HepG2 (cell line): ENCODE results near the gene MAVS. TPM values are rescaled to one million over a fixed set of nuclear protein-coding genes. Genes with fewer than 3 reads are reported as not detected.

Experiments used
- CEBPG ChIP-seq: IDR thresholded peaks from 2 replicates; pipeline ENCODE4 v1.6.1; 2016
- DNMT3B ChIP-seq: conservative IDR thresholded peaks from 2 replicates; pipeline ENCODE4 v1.6.1; 2016; ENCODE audit warnings: missing biosample characterization, control low read depth
- ELF4 ChIP-seq: sonication (generic); formaldehyde crosslinking; IDR thresholded peaks from 2 replicates; pipeline ENCODE4 v1.5.0; 2020; ENCODE audit warnings: missing genetic modification reagents, mild to moderate bottlenecking, moderate library complexity, borderline replicate concordance
- KDM4B ChIP-seq: sonication (generic); formaldehyde crosslinking; IDR thresholded peaks from 2 replicates; pipeline ENCODE4 v1.4.0; 2020; ENCODE audit warnings: missing genetic modification reagents
- RFX3 ChIP-seq: IDR thresholded peaks from 2 replicates; pipeline ENCODE4 v1.6.1; 2016; ENCODE audit warnings: missing biosample characterization, missing genetic modification reagents
- SIN3A ChIP-seq: IDR thresholded peaks from 2 replicates; pipeline ENCODE4 v1.6.1; 2011; ENCODE audit warnings: low read depth, mild to moderate bottlenecking, control low read depth, low read length, borderline replicate concordance
- SMAD9 ChIP-seq: sonication (generic); formaldehyde crosslinking; IDR thresholded peaks from 2 replicates; pipeline ENCODE4 v1.5.1; 2020; ENCODE audit warnings: mild to moderate bottlenecking, missing genetic modification reagents
- ZBTB38 ChIP-seq: sonication (generic); formaldehyde crosslinking; IDR thresholded peaks from 2 replicates; pipeline ENCODE4 v1.5.1; 2020; ENCODE audit warnings: mild to moderate bottlenecking, missing genetic modification reagents
- ZBTB8A ChIP-seq: sonication (generic); formaldehyde crosslinking; IDR thresholded peaks from 2 replicates; pipeline ENCODE4 v1.4.0; 2020; ENCODE audit warnings: mild to moderate bottlenecking, low read depth, missing genetic modification reagents, borderline replicate concordance
- ZNF253 ChIP-seq: sonication (generic); formaldehyde crosslinking; IDR thresholded peaks from 2 replicates; pipeline ENCODE4 v1.8.0; 2022; ENCODE audit warnings: mild to moderate bottlenecking, missing genetic modification reagents, borderline replicate concordance
- ZNF317 ChIP-seq: sonication (generic); formaldehyde crosslinking; IDR thresholded peaks from 2 replicates; pipeline ENCODE4 v1.5.0; 2020; ENCODE audit warnings: mild to moderate bottlenecking, missing genetic modification reagents
- ZNF550 ChIP-seq: sonication (generic); formaldehyde crosslinking; IDR thresholded peaks from 2 replicates; pipeline ENCODE4 v1.4.0; 2020; ENCODE audit warnings: mild to moderate bottlenecking, missing genetic modification reagents, borderline replicate concordance
- polyA plus RNA-seq, 8 experiments: library from polyadenylated mRNA; depleted of rRNA in 3 of 8; stranded (reverse) in 7 of 8; unstranded in 1 of 8; fragments of >200 nt; fragmentation: Illumina TruSeq in 4 of 8; extraction: Trizol in 4 of 8; gene quantifications; 2 replicates each; pipeline versions ENCODE4 v1.2.1 to v1.2.3, GENCODE V29; 2011 to 2016; ENCODE audit warnings: low read depth in 4 of 8, missing spikeins in 1 of 8, mixed read lengths in 1 of 8; ENCODE audit not compliant: insufficient read depth in 1 of 8
- total RNA-seq, 5 experiments: library from RNA; depleted of rRNA; stranded (reverse); fragments of >200 nt; fragmentation: Illumina TruSeq; extraction: Trizol; gene quantifications; 2 replicates each; pipeline ENCODE4 v1.2.3, GENCODE V29; 2016; ENCODE audit warnings: low read depth in 1 of 5
- TF ChIP-seq, protein P1 (sequence below): sonication (generic); formaldehyde crosslinking; IDR thresholded peaks from 2 replicates; pipeline ENCODE4 v1.5.1; 2020; ENCODE audit warnings: mild to moderate bottlenecking, missing genetic modification reagents
- TF ChIP-seq, protein P2 (sequence below): sonication (generic); formaldehyde crosslinking; IDR thresholded peaks from 2 replicates; pipeline ENCODE4 v1.4.0; 2020; ENCODE audit warnings: missing genetic modification reagents
- TF ChIP-seq, protein P3 (sequence below): IDR thresholded peaks from 2 replicates; pipeline ENCODE4 v1.6.1; 2016; ENCODE audit warnings: control low read depth
- TF ChIP-seq, protein P4 (sequence below): sonication (generic); formaldehyde crosslinking; IDR thresholded peaks from 2 replicates; pipeline ENCODE4 v1.9.0; 2021; ENCODE audit warnings: missing genetic modification reagents, borderline replicate concordance
- TF ChIP-seq, protein P5 (sequence below): sonication (generic); formaldehyde crosslinking; IDR thresholded peaks from 2 replicates; pipeline ENCODE4 v1.4.0; 2020; ENCODE audit warnings: missing genetic modification reagents, borderline replicate concordance
- TF ChIP-seq, protein P6 (sequence below): sonication (generic); formaldehyde crosslinking; IDR thresholded peaks from 2 replicates; pipeline ENCODE4 v1.5.1; 2020; ENCODE audit warnings: mild to moderate bottlenecking, missing genetic modification reagents, borderline replicate concordance
- TF ChIP-seq, protein P7 (sequence below): sonication (generic); formaldehyde crosslinking; IDR thresholded peaks from 2 replicates; pipeline ENCODE4 v1.5.0; 2020; ENCODE audit warnings: missing genetic modification reagents

Gene MAVS
- total and polyA plus RNA-seq, 2 of the 13 experiments (the other 11 are each of a cell fraction or from before 2014, with no cell fraction given): 27.3 to 36.6 TPM

DNA sequence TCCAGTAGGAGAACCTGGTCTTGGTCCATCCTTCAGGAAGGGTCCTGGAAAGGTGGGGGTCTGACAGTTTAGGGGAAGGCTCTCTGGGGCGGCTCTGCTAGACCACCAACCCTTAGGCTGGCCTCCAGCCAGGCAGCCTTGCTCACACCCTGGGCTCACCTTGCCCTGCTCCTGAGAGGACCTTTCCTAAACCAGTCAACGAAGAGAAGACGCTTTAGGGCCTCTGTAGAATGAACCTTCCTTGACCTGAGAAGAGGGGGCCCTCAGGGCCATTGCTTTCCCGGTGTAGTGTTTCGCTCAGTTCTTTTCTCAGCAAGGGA, 49.4 kb upstream of the MAVS start (continued):
- TF ChIP-seq ZNF550 (no peak), SMAD9 (CRISPR knock-in tag) (no peak), ZNF317 (CRISPR knock-in tag) (no peak), CEBPG (CRISPR knock-in tag) (no peak), ZBTB8A (no peak), SIN3A (no peak), ZBTB38 (CRISPR knock-in tag) (no peak), KDM4B (no peak), DNMT3B (CRISPR knock-in tag) (no peak), ZNF253 (CRISPR knock-in tag) (0 out of 2 replicates have a peak, but pooled peaks have one; percentile 32), RFX3 (no peak), ELF4 (no peak)
- TF ChIP-seq, protein P1, sequence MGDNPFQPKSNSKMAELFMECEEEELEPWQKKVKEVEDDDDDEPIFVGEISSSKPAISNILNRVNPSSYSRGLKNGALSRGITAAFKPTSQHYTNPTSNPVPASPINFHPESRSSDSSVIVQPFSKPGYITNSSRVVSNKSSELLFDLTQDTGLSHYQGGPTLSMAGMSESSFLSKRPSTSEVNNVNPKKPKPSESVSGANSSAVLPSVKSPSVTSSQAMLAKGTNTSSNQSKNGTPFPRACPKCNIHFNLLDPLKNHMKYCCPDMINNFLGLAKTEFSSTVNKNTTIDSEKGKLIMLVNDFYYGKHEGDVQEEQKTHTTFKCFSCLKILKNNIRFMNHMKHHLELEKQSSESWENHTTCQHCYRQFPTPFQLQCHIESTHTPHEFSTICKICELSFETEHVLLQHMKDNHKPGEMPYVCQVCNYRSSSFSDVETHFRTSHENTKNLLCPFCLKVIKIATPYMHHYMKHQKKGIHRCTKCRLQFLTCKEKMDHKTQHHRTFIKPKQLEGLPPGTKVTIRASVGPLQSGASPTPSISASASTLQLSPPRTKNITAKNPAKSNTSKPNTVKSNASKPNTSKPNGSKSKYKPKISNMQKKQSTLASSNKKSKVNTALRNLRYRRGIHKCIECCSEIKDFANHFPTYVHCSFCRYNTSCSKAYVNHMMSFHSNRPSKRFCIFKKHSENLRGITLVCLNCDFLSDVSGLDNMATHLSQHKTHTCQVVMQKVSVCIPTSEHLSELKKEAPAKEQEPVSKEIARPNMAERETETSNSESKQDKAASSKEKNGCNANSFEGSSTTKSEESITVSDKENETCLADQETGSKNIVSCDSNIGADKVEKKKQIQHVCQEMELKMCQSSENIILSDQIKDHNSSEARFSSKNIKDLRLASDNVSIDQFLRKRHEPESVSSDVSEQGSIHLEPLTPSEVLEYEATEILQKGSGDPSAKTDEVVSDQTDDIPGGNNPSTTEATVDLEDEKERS: peak; percentile 65; the same call in 1 of the 2 replicates
- TF ChIP-seq, protein P2, sequence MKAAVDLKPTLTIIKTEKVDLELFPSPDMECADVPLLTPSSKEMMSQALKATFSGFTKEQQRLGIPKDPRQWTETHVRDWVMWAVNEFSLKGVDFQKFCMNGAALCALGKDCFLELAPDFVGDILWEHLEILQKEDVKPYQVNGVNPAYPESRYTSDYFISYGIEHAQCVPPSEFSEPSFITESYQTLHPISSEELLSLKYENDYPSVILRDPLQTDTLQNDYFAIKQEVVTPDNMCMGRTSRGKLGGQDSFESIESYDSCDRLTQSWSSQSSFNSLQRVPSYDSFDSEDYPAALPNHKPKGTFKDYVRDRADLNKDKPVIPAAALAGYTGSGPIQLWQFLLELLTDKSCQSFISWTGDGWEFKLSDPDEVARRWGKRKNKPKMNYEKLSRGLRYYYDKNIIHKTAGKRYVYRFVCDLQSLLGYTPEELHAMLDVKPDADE (CRISPR knock-in tag): no peak
- TF ChIP-seq, protein P3, sequence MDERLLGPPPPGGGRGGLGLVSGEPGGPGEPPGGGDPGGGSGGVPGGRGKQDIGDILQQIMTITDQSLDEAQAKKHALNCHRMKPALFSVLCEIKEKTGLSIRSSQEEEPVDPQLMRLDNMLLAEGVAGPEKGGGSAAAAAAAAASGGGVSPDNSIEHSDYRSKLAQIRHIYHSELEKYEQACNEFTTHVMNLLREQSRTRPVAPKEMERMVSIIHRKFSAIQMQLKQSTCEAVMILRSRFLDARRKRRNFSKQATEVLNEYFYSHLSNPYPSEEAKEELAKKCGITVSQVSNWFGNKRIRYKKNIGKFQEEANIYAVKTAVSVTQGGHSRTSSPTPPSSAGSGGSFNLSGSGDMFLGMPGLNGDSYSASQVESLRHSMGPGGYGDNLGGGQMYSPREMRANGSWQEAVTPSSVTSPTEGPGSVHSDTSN (CRISPR knock-in tag): no peak
- TF ChIP-seq, protein P4, sequence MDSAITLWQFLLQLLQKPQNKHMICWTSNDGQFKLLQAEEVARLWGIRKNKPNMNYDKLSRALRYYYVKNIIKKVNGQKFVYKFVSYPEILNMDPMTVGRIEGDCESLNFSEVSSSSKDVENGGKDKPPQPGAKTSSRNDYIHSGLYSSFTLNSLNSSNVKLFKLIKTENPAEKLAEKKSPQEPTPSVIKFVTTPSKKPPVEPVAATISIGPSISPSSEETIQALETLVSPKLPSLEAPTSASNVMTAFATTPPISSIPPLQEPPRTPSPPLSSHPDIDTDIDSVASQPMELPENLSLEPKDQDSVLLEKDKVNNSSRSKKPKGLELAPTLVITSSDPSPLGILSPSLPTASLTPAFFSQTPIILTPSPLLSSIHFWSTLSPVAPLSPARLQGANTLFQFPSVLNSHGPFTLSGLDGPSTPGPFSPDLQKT (CRISPR knock-in tag): no peak
- TF ChIP-seq, protein P5, sequence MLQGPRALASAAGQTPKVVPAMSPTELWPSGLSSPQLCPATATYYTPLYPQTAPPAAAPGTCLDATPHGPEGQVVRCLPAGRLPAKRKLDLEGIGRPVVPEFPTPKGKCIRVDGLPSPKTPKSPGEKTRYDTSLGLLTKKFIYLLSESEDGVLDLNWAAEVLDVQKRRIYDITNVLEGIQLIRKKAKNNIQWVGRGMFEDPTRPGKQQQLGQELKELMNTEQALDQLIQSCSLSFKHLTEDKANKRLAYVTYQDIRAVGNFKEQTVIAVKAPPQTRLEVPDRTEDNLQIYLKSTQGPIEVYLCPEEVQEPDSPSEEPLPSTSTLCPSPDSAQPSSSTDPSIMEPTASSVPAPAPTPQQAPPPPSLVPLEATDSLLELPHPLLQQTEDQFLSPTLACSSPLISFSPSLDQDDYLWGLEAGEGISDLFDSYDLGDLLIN (CRISPR knock-in tag): no peak
- TF ChIP-seq, protein P6, sequence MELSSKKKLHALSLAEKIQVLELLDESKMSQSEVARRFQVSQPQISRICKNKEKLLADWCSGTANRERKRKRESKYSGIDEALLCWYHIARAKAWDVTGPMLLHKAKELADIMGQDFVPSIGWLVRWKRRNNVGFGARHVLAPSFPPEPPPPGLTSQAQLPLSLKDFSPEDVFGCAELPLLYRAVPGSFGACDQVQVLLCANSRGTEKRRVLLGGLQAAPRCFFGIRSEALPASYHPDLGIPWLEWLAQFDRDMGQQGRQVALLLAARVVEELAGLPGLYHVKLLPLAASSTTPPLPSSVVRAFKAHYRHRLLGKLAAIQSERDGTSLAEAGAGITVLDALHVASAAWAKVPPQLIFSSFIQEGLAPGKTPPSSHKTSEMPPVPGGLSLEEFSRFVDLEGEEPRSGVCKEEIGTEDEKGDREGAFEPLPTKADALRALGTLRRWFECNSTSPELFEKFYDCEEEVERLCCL (CRISPR knock-in tag): peak; percentile 73; the same call in 1 of the 2 replicates
- TF ChIP-seq, protein P7, sequence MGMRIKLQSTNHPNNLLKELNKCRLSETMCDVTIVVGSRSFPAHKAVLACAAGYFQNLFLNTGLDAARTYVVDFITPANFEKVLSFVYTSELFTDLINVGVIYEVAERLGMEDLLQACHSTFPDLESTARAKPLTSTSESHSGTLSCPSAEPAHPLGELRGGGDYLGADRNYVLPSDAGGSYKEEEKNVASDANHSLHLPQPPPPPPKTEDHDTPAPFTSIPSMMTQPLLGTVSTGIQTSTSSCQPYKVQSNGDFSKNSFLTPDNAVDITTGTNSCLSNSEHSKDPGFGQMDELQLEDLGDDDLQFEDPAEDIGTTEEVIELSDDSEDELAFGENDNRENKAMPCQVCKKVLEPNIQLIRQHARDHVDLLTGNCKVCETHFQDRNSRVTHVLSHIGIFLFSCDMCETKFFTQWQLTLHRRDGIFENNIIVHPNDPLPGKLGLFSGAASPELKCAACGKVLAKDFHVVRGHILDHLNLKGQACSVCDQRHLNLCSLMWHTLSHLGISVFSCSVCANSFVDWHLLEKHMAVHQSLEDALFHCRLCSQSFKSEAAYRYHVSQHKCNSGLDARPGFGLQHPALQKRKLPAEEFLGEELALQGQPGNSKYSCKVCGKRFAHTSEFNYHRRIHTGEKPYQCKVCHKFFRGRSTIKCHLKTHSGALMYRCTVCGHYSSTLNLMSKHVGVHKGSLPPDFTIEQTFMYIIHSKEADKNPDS (CRISPR knock-in tag): no peak
